ENCODE results near the gene SPATA12. TPM values are rescaled to one million over a fixed set of nuclear protein-coding genes. Genes with fewer than 3 reads are reported as not detected.

The SPATA12 gene
- total RNA-seq, 1 donor from 2014 or later: not detected

DNA sequence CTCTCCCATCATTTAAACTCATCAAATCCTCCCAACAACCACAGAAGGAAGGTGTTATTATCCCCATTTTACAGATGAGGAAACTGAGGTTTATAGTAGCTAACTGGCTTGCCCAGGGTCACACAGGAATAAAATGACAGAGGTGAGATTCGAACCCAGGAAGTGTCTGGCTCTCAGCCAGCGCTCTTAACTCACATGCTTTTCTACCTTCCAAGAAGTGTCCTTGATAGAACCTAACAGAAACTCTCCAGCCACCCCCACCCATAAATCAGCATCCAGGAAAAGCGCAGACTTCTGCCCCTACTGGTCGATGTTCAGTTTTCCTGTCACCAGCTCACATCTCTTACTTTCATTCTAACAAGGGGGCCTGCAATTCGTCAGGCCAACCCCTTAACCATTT, 51.7 kb downstream of the SPATA12 start:
- TF ChIP-seq, protein P1, sequence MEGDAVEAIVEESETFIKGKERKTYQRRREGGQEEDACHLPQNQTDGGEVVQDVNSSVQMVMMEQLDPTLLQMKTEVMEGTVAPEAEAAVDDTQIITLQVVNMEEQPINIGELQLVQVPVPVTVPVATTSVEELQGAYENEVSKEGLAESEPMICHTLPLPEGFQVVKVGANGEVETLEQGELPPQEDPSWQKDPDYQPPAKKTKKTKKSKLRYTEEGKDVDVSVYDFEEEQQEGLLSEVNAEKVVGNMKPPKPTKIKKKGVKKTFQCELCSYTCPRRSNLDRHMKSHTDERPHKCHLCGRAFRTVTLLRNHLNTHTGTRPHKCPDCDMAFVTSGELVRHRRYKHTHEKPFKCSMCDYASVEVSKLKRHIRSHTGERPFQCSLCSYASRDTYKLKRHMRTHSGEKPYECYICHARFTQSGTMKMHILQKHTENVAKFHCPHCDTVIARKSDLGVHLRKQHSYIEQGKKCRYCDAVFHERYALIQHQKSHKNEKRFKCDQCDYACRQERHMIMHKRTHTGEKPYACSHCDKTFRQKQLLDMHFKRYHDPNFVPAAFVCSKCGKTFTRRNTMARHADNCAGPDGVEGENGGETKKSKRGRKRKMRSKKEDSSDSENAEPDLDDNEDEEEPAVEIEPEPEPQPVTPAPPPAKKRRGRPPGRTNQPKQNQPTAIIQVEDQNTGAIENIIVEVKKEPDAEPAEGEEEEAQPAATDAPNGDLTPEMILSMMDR (IDR thresholded peaks at IDR 0.05): peak in 1 of 3 experiments; percentile 29
- Histone ChIP-seq H3K4me3 (no peak overlapping the region), H3K9me3 (no peaks in the 10 kb centered on the region), H3K27ac (no peak overlapping the region), H3K4me1 (no peaks in the 10 kb centered on the region), H3K36me3 (peaks cover 0 to 11% of the 10 kb centered on the region in 2 donors), H3K27me3 (no peaks in the 10 kb centered on the region)
- intact Hi-C loops (cut with DNase I): no loop called here
- no peak for DNase-seq (ENCODE audit: low spot score in 2 of 2)

DNA sequence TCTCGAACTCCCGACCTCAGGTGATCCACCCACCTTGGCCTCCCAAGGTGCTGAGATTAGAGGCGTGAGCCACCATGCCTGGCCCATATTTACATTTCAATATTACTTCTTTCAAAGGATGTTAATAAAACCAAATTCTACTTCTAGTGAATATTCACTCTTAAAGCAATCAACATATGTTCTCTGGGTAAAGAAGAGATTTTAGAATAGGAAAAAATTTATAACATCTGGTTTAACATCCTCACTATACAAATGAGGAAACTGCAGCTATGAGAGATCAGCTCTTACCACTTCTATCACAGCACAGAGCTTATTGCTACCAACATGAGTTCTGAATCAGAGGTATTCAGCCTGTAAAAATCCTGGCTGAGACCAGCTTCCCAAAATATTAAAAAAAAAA, 56.0 kb downstream of the SPATA12 start:
- no peak for DNase-seq (ENCODE audit: low spot score in 2 of 2)
- Histone ChIP-seq H3K4me3 (no peak overlapping the region), H3K27ac (no peak overlapping the region), H3K4me1 (no peaks in the 10 kb centered on the region), H3K27me3 (no peaks in the 10 kb centered on the region), H3K9me3 (no peaks in the 10 kb centered on the region), H3K36me3 (no peaks in the 10 kb centered on the region)
- TF ChIP-seq, protein P1 (IDR thresholded peaks at IDR 0.05): no peak
- intact Hi-C loops (cut with DNase I): no loop called here

DNA sequence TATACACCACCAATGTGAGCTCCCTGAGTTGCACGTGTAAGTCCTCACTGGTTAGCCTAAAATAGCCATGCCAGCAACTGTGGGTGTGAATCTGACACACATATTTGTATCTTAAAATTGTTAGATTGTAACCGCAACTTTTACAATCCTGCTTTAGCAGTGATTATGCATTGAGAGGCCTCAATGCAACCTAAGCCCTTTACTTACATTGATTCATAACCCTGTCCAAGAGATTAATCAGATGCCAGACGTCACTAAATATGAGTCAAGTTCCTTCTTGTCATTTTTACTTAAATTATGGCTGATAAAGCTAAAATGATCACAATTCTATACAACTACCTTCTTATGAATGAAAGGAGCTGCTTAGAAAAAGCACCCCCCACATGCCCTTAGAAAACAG, 57.8 kb downstream of the SPATA12 start:
- intact Hi-C loops (cut with DNase I): no loop called here
- Histone ChIP-seq H3K4me1 (no peaks in the 10 kb centered on the region), H3K36me3 (no peaks in the 10 kb centered on the region), H3K27ac (no peak overlapping the region), H3K4me3 (no peak overlapping the region), H3K27me3 (no peaks in the 10 kb centered on the region), H3K9me3 (no peaks in the 10 kb centered on the region)
- DNase-seq (ENCODE audit: low spot score in 2 of 2): no peak
- TF ChIP-seq, protein P1 (IDR thresholded peaks at IDR 0.05): no peak

DNA sequence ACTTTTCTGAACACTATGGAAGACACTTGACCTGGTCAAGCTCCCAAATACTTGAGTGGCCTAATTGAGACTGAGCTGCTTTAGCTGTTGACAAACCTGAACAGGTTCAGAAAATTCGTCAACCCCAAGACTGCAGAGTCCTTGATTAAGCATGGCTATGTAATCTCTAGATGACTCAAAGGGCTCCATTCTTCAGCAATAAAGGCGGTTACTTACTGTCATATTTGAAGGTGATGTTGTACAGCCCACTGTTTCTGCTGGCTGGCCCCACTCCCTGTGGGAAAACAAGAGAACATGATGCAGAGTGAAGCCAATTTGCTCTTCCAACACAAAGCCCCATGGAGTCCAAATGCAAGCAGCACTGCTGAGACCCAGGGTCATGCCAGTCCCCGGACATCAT, 59.6 kb downstream of the SPATA12 start:
- no peak overlapping the region for H3K4me3 ChIP-seq
- TF ChIP-seq, protein P1 (IDR thresholded peaks at IDR 0.05): no peak
- H3K9me3 ChIP-seq: no peaks in the 10 kb centered on the region
- intact Hi-C loops (cut with DNase I): no loop called here
- H3K27me3 ChIP-seq: no peaks in the 10 kb centered on the region
- no peaks in the 10 kb centered on the region for H3K36me3 ChIP-seq
- no peaks in the 10 kb centered on the region for H3K4me1 ChIP-seq
- no peak overlapping the region for H3K27ac ChIP-seq
- DNase-seq (ENCODE audit: low spot score in 2 of 2): no peak

DNA sequence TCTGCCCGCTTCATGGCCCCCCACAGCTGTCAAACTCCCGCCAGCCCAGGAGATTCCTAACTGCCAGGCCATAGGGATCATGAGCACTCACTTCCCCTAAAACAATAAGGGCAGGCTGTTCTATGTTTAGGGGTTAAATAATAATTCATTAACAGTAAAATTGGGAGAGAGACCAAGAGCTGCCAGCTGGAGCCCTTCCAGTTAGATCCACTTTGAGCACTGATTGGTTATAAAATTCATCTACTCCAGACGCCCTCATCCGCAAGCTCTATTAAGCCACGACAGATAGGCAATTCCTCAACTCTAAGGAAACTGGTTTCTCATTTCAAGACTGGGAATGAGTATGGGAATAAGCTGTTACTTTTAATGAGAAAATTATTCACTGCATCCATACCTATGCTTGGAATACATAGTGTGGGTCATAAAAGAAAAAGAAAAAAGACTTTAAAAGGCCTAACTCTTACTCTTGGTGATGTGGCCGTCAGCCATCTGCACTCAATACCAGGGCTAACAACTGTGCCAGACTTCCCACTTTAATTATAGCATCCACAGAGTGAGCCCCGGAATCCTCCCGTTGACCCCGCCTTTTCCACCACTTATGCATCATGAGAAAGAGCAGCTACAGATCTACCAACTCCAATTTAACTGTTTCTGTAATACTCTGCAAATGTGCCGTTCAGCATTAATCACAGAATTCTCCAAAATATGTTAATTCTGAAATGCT, 60.1 kb downstream of the SPATA12 start:
- Histone ChIP-seq H3K9me3 (no peaks in the 10 kb centered on the region), H3K36me3 (no peaks in the 10 kb centered on the region), H3K27me3 (no peaks in the 10 kb centered on the region), H3K27ac (no peak overlapping the region), H3K4me1 (no peaks in the 10 kb centered on the region), H3K4me3 (no peak overlapping the region)
- intact Hi-C loops (cut with DNase I): no loop called here
- TF ChIP-seq, protein P1 (IDR thresholded peaks at IDR 0.05): no peak
- DNase-seq (ENCODE audit: low spot score in 2 of 2): no peak

Other genes with a start within 250 kb of the SPATA12 start
- 3.4 TPM for gene IL17RD, start 104.7 kb downstream of the SPATA12 start, total RNA-seq
- gene HESX1, start 139.3 kb downstream of the SPATA12 start, total RNA-seq: not detected
- 63.1 TPM for gene APPL1, start 167.1 kb downstream of the SPATA12 start, total RNA-seq
- gene ASB14, start 232.0 kb downstream of the SPATA12 start, total RNA-seq: not detected

All from ascending aorta (tissue), 2 donors.